Measurements from ENCODE around the gene ZNF814.
A peak's percentile ranks its signal among the peaks of the same experiment; 100 is the strongest.
"Not testable (repeated sequence)": the region's sequence is repeated elsewhere in the genome, so short reads cannot be mapped to it uniquely, and the experiment has no call there.

Gene ZNF814

GRCh38 chr19:57816652-57817051 is 72.2 kb downstream of the ZNF814 start:
- no peak for DNase-seq (ENCODE audit: low read depth)

- DNase-seq (ENCODE audit: low read depth), result no peak
Observed at GRCh38 chr19:57815247-57816075, 73.4 kb downstream of the ZNF814 start.

- DNase-seq (ENCODE audit: low read depth), result peak; percentile 57
Observed at GRCh38 chr19:57814505-57815246, 74.2 kb downstream of the ZNF814 start, which contains the start of gene ZNF552. Gene ZNF552 (minus strand): TSS chr19:57814913. CDS start chr19:57814743, 170 bp downstream.

- no peak for DNase-seq (ENCODE audit: low read depth)
Observed at GRCh38 chr19:57813919-57814504, 74.8 kb downstream of the ZNF814 start.

GRCh38 chr19:57812975-57813820 is 75.6 kb downstream of the ZNF814 start:
- DNase-seq (ENCODE audit: low read depth), result not testable (repeated sequence)

- DNase-seq (ENCODE audit: low read depth), result no peak
Observed at GRCh38 chr19:57812226-57812625, 76.6 kb downstream of the ZNF814 start.

GRCh38 chr19:57810410-57811295 is 78.2 kb downstream of the ZNF814 start:
- not testable (repeated sequence) for DNase-seq (ENCODE audit: low read depth)

GRCh38 chr19:57807541-57807940 is 81.3 kb downstream of the ZNF814 start:
- DNase-seq (ENCODE audit: low read depth), result no peak

GRCh38 chr19:57803594-57804325 is 85.1 kb downstream of the ZNF814 start:
- DNase-seq (ENCODE audit: low read depth), result peak; percentile 58

- DNase-seq (ENCODE audit: low read depth), result no peak
Observed at GRCh38 chr19:57803265-57803593, 85.6 kb downstream of the ZNF814 start.

GRCh38 chr19:57802269-57802668 is 86.6 kb downstream of the ZNF814 start:
- DNase-seq (ENCODE audit: low read depth), result no peak

GRCh38 chr19:57800696-57801095 is 88.1 kb downstream of the ZNF814 start:
- no peak for DNase-seq (ENCODE audit: low read depth)
